Keratinocyte (primary cell): ENCODE data around the gene SUN5. TPM values are rescaled to one million over a fixed set of nuclear protein-coding genes. Genes with fewer than 3 reads are reported as not detected.

Experiments
- DNase-seq: peaks from one replicate; pipeline ENCODE4 v3.0.0-alpha.2; 2011; ENCODE audit warnings: low read depth, missing footprints, low spot score
- FAIRE-seq: peaks from 2 replicates; lab custom pipeline; 2011; peaks lifted over from hg19 to GRCh38; lab: Jason Lieb, UNC
- H2AFZ ChIP-seq: 2 replicates; pipeline ENCODE4 v1.6.0; 2012; ENCODE audit warnings: low read length, control low read depth, inconsistent platforms; ENCODE audit not compliant: control insufficient read depth
- H3K27ac ChIP-seq: 2 replicates; pipeline ENCODE4 v1.5.1; 2011; ENCODE audit warnings: low read length; ENCODE audit not compliant: control insufficient read depth, insufficient read depth
- H3K27me3 ChIP-seq: 3 replicates; pipeline ENCODE4 v1.6.0; 2011; ENCODE audit warnings: low read length; ENCODE audit not compliant: control insufficient read depth, insufficient read depth; ENCODE audit errors: extremely low read depth
- H3K36me3 ChIP-seq, 2 experiments: 2 replicates in 1 of 2; 3 replicates in 1 of 2; pipeline ENCODE4 v1.5.1; 2011; ENCODE audit warnings: low read length in 2 of 2, mild to moderate bottlenecking in 1 of 2; ENCODE audit not compliant: control insufficient read depth in 2 of 2, insufficient read depth in 2 of 2; ENCODE audit errors: extremely low read depth in 1 of 2
- H3K4me1 ChIP-seq: 3 replicates; pipeline ENCODE4 v1.5.1; 2011; ENCODE audit warnings: low read length; ENCODE audit not compliant: control insufficient read depth, insufficient read depth; ENCODE audit errors: extremely low read depth
- H3K4me2 ChIP-seq: 3 replicates; pipeline ENCODE4 v1.6.0; 2011; ENCODE audit warnings: low read depth, low read length; ENCODE audit not compliant: control insufficient read depth, insufficient read depth; ENCODE audit errors: extremely low read depth
- H3K4me3 ChIP-seq, 3 experiments: fragments of 200-600 bp in 1 of 3; sonication (generic) in 1 of 3; 2 replicates in 2 of 3; 3 replicates in 1 of 3; pipeline ENCODE4 v1.5.1; 2011 to 2016; ENCODE audit warnings: low read length in 3 of 3, mild to moderate bottlenecking in 3 of 3, control low read depth in 2 of 3, inconsistent platforms in 1 of 3, low read depth in 1 of 3, mixed read lengths in 1 of 3, mixed run types in 1 of 3, moderate library complexity in 1 of 3; ENCODE audit not compliant: control insufficient read depth in 2 of 3, insufficient read depth in 2 of 3; ENCODE audit errors: extremely low read depth in 1 of 3
- H3K79me2 ChIP-seq: 2 replicates; pipeline ENCODE4 v1.6.0; 2012; ENCODE audit warnings: low read length; ENCODE audit not compliant: control insufficient read depth, insufficient read depth
- H3K9ac ChIP-seq: 3 replicates; pipeline ENCODE4 v1.6.0; 2011; ENCODE audit warnings: low read length; ENCODE audit not compliant: control insufficient read depth, insufficient read depth; ENCODE audit errors: extremely low read depth
- H3K9me1 ChIP-seq: 3 replicates; pipeline ENCODE4 v1.6.0; 2011; ENCODE audit warnings: low read length; ENCODE audit not compliant: control insufficient read depth, insufficient read depth; ENCODE audit errors: extremely low read depth
- H3K9me3 ChIP-seq: 2 replicates; pipeline ENCODE4 v1.5.1; 2012; ENCODE audit warnings: low read depth, low read length; ENCODE audit not compliant: control insufficient read depth
- H4K20me1 ChIP-seq: 3 replicates; pipeline ENCODE4 v1.6.0; 2011; ENCODE audit warnings: low read length; ENCODE audit not compliant: control insufficient read depth, insufficient read depth; ENCODE audit errors: extremely low read depth
- CTCF ChIP-seq, 3 experiments: IDR thresholded peaks in 1 of 3; conservative IDR thresholded peaks in 1 of 3; optimal IDR thresholded peaks in 1 of 3; 2 replicates in 2 of 3; 3 replicates in 1 of 3; pipeline versions ENCODE3 to v1.5.1; 2011; ENCODE audit warnings: low read length in 3 of 3, mild to moderate bottlenecking in 3 of 3, moderate library complexity in 2 of 3, control low read depth in 1 of 3, inconsistent platforms in 1 of 3; ENCODE audit not compliant: insufficient read depth in 2 of 3; ENCODE audit errors: extremely low read depth in 1 of 3
- EZH2 ChIP-seq: IDR thresholded peaks from one replicate; pipeline ENCODE4 v1.6.1; 2012; ENCODE audit warnings: inconsistent platforms, mild to moderate bottlenecking, low read length, moderate library complexity
- dilution Hi-C: fragments of 300-500 bp; cut with MboI; formaldehyde crosslinking; loops from one replicate; pipeline ENCODE4 v1.7.0; 2020; ENCODE audit warnings: low sequenced_read_pairs; ENCODE audit not compliant: extremely low pct_ligation_motif_present
- polyA plus RNA-seq, 5 experiments: library from polyadenylated mRNA; depleted of rRNA in 3 of 5; stranded (reverse) in 3 of 5; stranded (forward) in 1 of 5; unstranded in 1 of 5; fragments of >200 nt; gene quantifications; 1 replicate in 1 of 5; 2 replicates in 3 of 5; 3 replicates in 1 of 5; pipeline versions ENCODE4 v1.2.1 to v1.2.3, GENCODE V29; 2011 to 2012; ENCODE audit warnings: missing spikeins in 2 of 5, low read depth in 1 of 5, low replicate concordance in 1 of 5

Gene SUN5
- polyA plus RNA-seq, 1 donor (not counting 4 experiments of a cell fraction or from before 2014, with no cell fraction given), result not detected

GRCh38 chr20:33007376-33008335 is 3.4 kb upstream of the SUN5 start, which contains the start of gene BPIFB2:
Gene BPIFB2, plus strand, starts transcription at chr20:33007704. Its CDS starts 871 bp downstream, at chr20:33008575.
- Histone ChIP-seq H3K9me3 (no peaks in the 10 kb centered on the region), H3K27ac (no peak within 1 kb of the TSS), H3K4me1 (no peaks in the 10 kb centered on the region), H2AFZ (no peak within 1 kb of the TSS), H3K4me3 (no peak within 1 kb of the TSS), H3K9ac (no peak within 1 kb of the TSS), H3K9me1 (no peaks in the 10 kb centered on the region), H3K36me3 (no peaks in the 10 kb centered on the region), H4K20me1 (no peaks in the 10 kb centered on the region), H3K79me2 (no peaks in the 10 kb centered on the region), H3K27me3 (peaks cover 3% of the 10 kb centered on the region), H3K4me2 (no peak within 1 kb of the TSS)
- no peak for FAIRE-seq
- DNase-seq, result no peak
- TF ChIP-seq CTCF (optimal IDR thresholded peaks at IDR 0.05 in 1 of 3, IDR thresholded peaks at IDR 0.05 in 1 of 3, conservative IDR thresholded peaks at IDR 0.05 in 1 of 3; ENCODE audit: extremely low read depth in 1 of 3, insufficient read depth in 2 of 3, low read length in 3 of 3), result no peak
- TF ChIP-seq EZH2, result no peak
- dilution Hi-C loops, result no loop called here

GRCh38 chr20:33006776-33007375 is 2.6 kb upstream of the SUN5 start:
- H2AFZ ChIP-seq, result no peak overlapping the region
- no peak for DNase-seq
- H3K4me3 ChIP-seq, result no peak overlapping the region
- no peaks in the 10 kb centered on the region for H3K4me1 ChIP-seq
- dilution Hi-C loops, result no loop called here
- H3K9ac ChIP-seq, result no peak overlapping the region
- peaks cover 3% of the 10 kb centered on the region for H3K27me3 ChIP-seq
- no peaks in the 10 kb centered on the region for H3K9me1 ChIP-seq
- TF ChIP-seq EZH2 (no peak), CTCF (optimal IDR thresholded peaks at IDR 0.05 in 1 of 3, IDR thresholded peaks at IDR 0.05 in 1 of 3, conservative IDR thresholded peaks at IDR 0.05 in 1 of 3; ENCODE audit: extremely low read depth in 1 of 3, insufficient read depth in 2 of 3, low read length in 3 of 3) (no peak)
- H3K79me2 ChIP-seq, result no peaks in the 10 kb centered on the region
- no peak overlapping the region for H3K27ac ChIP-seq
- no peaks in the 10 kb centered on the region for H3K36me3 ChIP-seq
- no peak for FAIRE-seq
- H3K9me3 ChIP-seq, result no peaks in the 10 kb centered on the region
- no peak overlapping the region for H3K4me2 ChIP-seq
- H4K20me1 ChIP-seq, result no peaks in the 10 kb centered on the region
